Keratinocyte (primary cell): Measurements from ENCODE around the gene BNIP3. TPM values are rescaled to one million over a fixed set of nuclear protein-coding genes. Genes with fewer than 3 reads are reported as not detected.

ENCODE experiments used
- DNase-seq: peaks from one replicate; pipeline ENCODE4 v3.0.0-alpha.2; 2011; ENCODE audit warnings: low read depth, missing footprints, low spot score
- FAIRE-seq: peaks from 2 replicates; lab custom pipeline; 2011; peaks lifted over from hg19 to GRCh38; lab: Jason Lieb, UNC
- H2AFZ ChIP-seq: 2 replicates; pipeline ENCODE4 v1.6.0; 2012; ENCODE audit warnings: low read length, control low read depth, inconsistent platforms; ENCODE audit not compliant: control insufficient read depth
- H3K27ac ChIP-seq: 2 replicates; pipeline ENCODE4 v1.5.1; 2011; ENCODE audit warnings: low read length; ENCODE audit not compliant: control insufficient read depth, insufficient read depth
- H3K27me3 ChIP-seq: 3 replicates; pipeline ENCODE4 v1.6.0; 2011; ENCODE audit warnings: low read length; ENCODE audit not compliant: control insufficient read depth, insufficient read depth; ENCODE audit errors: extremely low read depth
- H3K36me3 ChIP-seq, 2 experiments: 2 replicates in 1 of 2; 3 replicates in 1 of 2; pipeline ENCODE4 v1.5.1; 2011; ENCODE audit warnings: low read length in 2 of 2, mild to moderate bottlenecking in 1 of 2; ENCODE audit not compliant: control insufficient read depth in 2 of 2, insufficient read depth in 2 of 2; ENCODE audit errors: extremely low read depth in 1 of 2
- H3K4me1 ChIP-seq: 3 replicates; pipeline ENCODE4 v1.5.1; 2011; ENCODE audit warnings: low read length; ENCODE audit not compliant: control insufficient read depth, insufficient read depth; ENCODE audit errors: extremely low read depth
- H3K4me2 ChIP-seq: 3 replicates; pipeline ENCODE4 v1.6.0; 2011; ENCODE audit warnings: low read depth, low read length; ENCODE audit not compliant: control insufficient read depth, insufficient read depth; ENCODE audit errors: extremely low read depth
- H3K4me3 ChIP-seq, 3 experiments: fragments of 200-600 bp in 1 of 3; sonication (generic) in 1 of 3; 2 replicates in 2 of 3; 3 replicates in 1 of 3; pipeline ENCODE4 v1.5.1; 2011 to 2016; ENCODE audit warnings: low read length in 3 of 3, mild to moderate bottlenecking in 3 of 3, control low read depth in 2 of 3, inconsistent platforms in 1 of 3, low read depth in 1 of 3, mixed read lengths in 1 of 3, mixed run types in 1 of 3, moderate library complexity in 1 of 3; ENCODE audit not compliant: control insufficient read depth in 2 of 3, insufficient read depth in 2 of 3; ENCODE audit errors: extremely low read depth in 1 of 3
- H3K79me2 ChIP-seq: 2 replicates; pipeline ENCODE4 v1.6.0; 2012; ENCODE audit warnings: low read length; ENCODE audit not compliant: control insufficient read depth, insufficient read depth
- H3K9ac ChIP-seq: 3 replicates; pipeline ENCODE4 v1.6.0; 2011; ENCODE audit warnings: low read length; ENCODE audit not compliant: control insufficient read depth, insufficient read depth; ENCODE audit errors: extremely low read depth
- H3K9me1 ChIP-seq: 3 replicates; pipeline ENCODE4 v1.6.0; 2011; ENCODE audit warnings: low read length; ENCODE audit not compliant: control insufficient read depth, insufficient read depth; ENCODE audit errors: extremely low read depth
- H3K9me3 ChIP-seq: 2 replicates; pipeline ENCODE4 v1.5.1; 2012; ENCODE audit warnings: low read depth, low read length; ENCODE audit not compliant: control insufficient read depth
- H4K20me1 ChIP-seq: 3 replicates; pipeline ENCODE4 v1.6.0; 2011; ENCODE audit warnings: low read length; ENCODE audit not compliant: control insufficient read depth, insufficient read depth; ENCODE audit errors: extremely low read depth
- CTCF ChIP-seq, 3 experiments: IDR thresholded peaks in 1 of 3; conservative IDR thresholded peaks in 1 of 3; optimal IDR thresholded peaks in 1 of 3; 2 replicates in 2 of 3; 3 replicates in 1 of 3; pipeline versions ENCODE3 to v1.5.1; 2011; ENCODE audit warnings: low read length in 3 of 3, mild to moderate bottlenecking in 3 of 3, moderate library complexity in 2 of 3, control low read depth in 1 of 3, inconsistent platforms in 1 of 3; ENCODE audit not compliant: insufficient read depth in 2 of 3; ENCODE audit errors: extremely low read depth in 1 of 3
- EZH2 ChIP-seq: IDR thresholded peaks from one replicate; pipeline ENCODE4 v1.6.1; 2012; ENCODE audit warnings: inconsistent platforms, mild to moderate bottlenecking, low read length, moderate library complexity
- dilution Hi-C: fragments of 300-500 bp; cut with MboI; formaldehyde crosslinking; loops from one replicate; pipeline ENCODE4 v1.7.0; 2020; ENCODE audit warnings: low sequenced_read_pairs; ENCODE audit not compliant: extremely low pct_ligation_motif_present
- polyA plus RNA-seq, 5 experiments: library from polyadenylated mRNA; depleted of rRNA in 3 of 5; stranded (reverse) in 3 of 5; stranded (forward) in 1 of 5; unstranded in 1 of 5; fragments of >200 nt; gene quantifications; 1 replicate in 1 of 5; 2 replicates in 3 of 5; 3 replicates in 1 of 5; pipeline versions ENCODE4 v1.2.1 to v1.2.3, GENCODE V29; 2011 to 2012; ENCODE audit warnings: missing spikeins in 2 of 5, low read depth in 1 of 5, low replicate concordance in 1 of 5

The BNIP3 gene
- polyA plus RNA-seq, 1 donor (not counting 4 experiments of a cell fraction or from before 2014, with no cell fraction given), result 77.9 TPM

GRCh38 chr10:132002004-132002403 lies 20.3 kb upstream of the BNIP3 start:
- Histone ChIP-seq H3K9me1 (no peaks in the 10 kb centered on the region), H3K27me3 (no peaks in the 10 kb centered on the region), H3K9me3 (no peaks in the 10 kb centered on the region), H3K36me3 (no peaks in the 10 kb centered on the region), H3K27ac (no peak overlapping the region), H3K9ac (no peak overlapping the region), H3K79me2 (no peaks in the 10 kb centered on the region), H3K4me3 (no peak overlapping the region), H4K20me1 (no peaks in the 10 kb centered on the region), H2AFZ (no peak overlapping the region), H3K4me1 (peaks cover 6% of the 10 kb centered on the region), H3K4me2 (no peak overlapping the region)
- dilution Hi-C loops, result no loop called here
- DNase-seq (no peak), FAIRE-seq (no peak)
- TF ChIP-seq CTCF (optimal IDR thresholded peaks at IDR 0.05 in 1 of 3, IDR thresholded peaks at IDR 0.05 in 1 of 3, conservative IDR thresholded peaks at IDR 0.05 in 1 of 3; ENCODE audit: extremely low read depth in 1 of 3, insufficient read depth in 2 of 3, low read length in 3 of 3), result no peak
- TF ChIP-seq EZH2, result no peak

GRCh38 chr10:132001238-132001972 lies 19.7 kb upstream of the BNIP3 start:
- Histone ChIP-seq H4K20me1 (no peaks in the 10 kb centered on the region), H3K4me2 (no peak overlapping the region), H2AFZ (peak overlapping the region; percentile 30), H3K4me1 (peaks cover 6% of the 10 kb centered on the region), H3K9ac (no peak overlapping the region), H3K9me1 (no peaks in the 10 kb centered on the region), H3K79me2 (no peaks in the 10 kb centered on the region), H3K36me3 (no peaks in the 10 kb centered on the region), H3K4me3 (no peak overlapping the region), H3K9me3 (no peaks in the 10 kb centered on the region), H3K27me3 (no peaks in the 10 kb centered on the region), H3K27ac (no peak overlapping the region)
- FAIRE-seq (no peak), DNase-seq (no peak)
- TF ChIP-seq EZH2, result no peak
- peak; percentile 13 to 68 (median 45) for TF ChIP-seq CTCF (optimal IDR thresholded peaks at IDR 0.05 in 1 of 3, IDR thresholded peaks at IDR 0.05 in 1 of 3, conservative IDR thresholded peaks at IDR 0.05 in 1 of 3; ENCODE audit: extremely low read depth in 1 of 3, insufficient read depth in 2 of 3, low read length in 3 of 3)
- dilution Hi-C loops, result no loop called here
